ENCODE data around the gene PSPN. TPM values are rescaled to one million over a fixed set of nuclear protein-coding genes. Genes with fewer than 3 reads are reported as not detected.

PSPN gene, protein sequence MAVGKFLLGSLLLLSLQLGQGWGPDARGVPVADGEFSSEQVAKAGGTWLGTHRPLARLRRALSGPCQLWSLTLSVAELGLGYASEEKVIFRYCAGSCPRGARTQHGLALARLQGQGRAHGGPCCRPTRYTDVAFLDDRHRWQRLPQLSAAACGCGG
- total RNA-seq, result 1 to 10 TPM; 1.3 to 3.7 (median 2.4) TPM

DNA sequence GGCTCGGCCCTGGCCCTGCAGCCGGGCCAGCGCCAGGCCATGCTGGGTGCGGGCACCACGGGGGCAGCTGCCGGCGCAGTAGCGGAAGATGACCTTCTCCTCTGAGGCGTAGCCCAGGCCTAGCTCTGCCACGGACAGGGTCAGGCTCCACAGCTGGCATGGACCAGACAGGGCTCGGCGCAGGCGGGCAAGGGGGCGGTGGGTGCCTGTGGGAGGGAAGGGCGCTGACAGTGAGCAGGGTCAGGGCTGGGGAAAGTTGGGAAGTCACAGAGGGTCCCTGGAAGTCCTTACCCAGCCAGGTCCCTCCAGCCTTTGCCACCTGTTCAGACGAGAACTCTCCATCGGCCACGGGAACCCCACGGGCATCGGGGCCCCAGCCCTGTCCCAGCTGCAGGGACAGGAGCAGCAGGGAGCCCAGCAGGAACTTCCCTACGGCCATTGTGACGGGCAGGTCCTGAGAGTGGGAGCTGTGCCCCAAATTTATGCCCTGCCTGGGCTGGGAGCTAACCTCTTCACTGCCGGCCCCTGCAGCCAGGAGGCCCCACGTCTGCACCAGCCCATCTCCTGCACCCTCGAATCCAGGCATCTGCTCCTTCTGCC, at the start of gene PSPN:
TSS of gene PSPN (minus strand) at position 523 of the 600 bp plus-strand sequence. CDS start at position 439, 84 bp downstream.
- Histone ChIP-seq H3K36me3 (peaks cover 17 to 37% (median 36%) of the 10 kb centered on the region in 4 donors), H3K27ac (replicated peaks in 1 of 4) (peak within 1 kb of the TSS; percentile 63 to 99 (median 88)), H3K9me3 (no peaks in the 10 kb centered on the region), H3K4me1 (peaks cover 13 to 64% (median 56%) of the 10 kb centered on the region in 4 donors), H3K4me3 (no peak within 1 kb of the TSS), H3K27me3 (no peaks in the 10 kb centered on the region)
- TF ChIP-seq POLR2AphosphoS5 (IDR thresholded peaks at IDR 0.05) (no peak), EP300 (IDR thresholded peaks at IDR 0.05) (no peak), POLR2A (IDR thresholded peaks at IDR 0.05; ENCODE audit: low read depth) (no peak)
- TF ChIP-seq, protein P1, sequence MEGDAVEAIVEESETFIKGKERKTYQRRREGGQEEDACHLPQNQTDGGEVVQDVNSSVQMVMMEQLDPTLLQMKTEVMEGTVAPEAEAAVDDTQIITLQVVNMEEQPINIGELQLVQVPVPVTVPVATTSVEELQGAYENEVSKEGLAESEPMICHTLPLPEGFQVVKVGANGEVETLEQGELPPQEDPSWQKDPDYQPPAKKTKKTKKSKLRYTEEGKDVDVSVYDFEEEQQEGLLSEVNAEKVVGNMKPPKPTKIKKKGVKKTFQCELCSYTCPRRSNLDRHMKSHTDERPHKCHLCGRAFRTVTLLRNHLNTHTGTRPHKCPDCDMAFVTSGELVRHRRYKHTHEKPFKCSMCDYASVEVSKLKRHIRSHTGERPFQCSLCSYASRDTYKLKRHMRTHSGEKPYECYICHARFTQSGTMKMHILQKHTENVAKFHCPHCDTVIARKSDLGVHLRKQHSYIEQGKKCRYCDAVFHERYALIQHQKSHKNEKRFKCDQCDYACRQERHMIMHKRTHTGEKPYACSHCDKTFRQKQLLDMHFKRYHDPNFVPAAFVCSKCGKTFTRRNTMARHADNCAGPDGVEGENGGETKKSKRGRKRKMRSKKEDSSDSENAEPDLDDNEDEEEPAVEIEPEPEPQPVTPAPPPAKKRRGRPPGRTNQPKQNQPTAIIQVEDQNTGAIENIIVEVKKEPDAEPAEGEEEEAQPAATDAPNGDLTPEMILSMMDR (IDR thresholded peaks at IDR 0.05), result no peak
- DNase-seq (ENCODE audit: extremely low spot score), result no peak
- 71% methylated on average over 4 of the region's 25 CpGs for WGBS
- intact Hi-C loops (cut with DNase I), result no loop called here

DNA sequence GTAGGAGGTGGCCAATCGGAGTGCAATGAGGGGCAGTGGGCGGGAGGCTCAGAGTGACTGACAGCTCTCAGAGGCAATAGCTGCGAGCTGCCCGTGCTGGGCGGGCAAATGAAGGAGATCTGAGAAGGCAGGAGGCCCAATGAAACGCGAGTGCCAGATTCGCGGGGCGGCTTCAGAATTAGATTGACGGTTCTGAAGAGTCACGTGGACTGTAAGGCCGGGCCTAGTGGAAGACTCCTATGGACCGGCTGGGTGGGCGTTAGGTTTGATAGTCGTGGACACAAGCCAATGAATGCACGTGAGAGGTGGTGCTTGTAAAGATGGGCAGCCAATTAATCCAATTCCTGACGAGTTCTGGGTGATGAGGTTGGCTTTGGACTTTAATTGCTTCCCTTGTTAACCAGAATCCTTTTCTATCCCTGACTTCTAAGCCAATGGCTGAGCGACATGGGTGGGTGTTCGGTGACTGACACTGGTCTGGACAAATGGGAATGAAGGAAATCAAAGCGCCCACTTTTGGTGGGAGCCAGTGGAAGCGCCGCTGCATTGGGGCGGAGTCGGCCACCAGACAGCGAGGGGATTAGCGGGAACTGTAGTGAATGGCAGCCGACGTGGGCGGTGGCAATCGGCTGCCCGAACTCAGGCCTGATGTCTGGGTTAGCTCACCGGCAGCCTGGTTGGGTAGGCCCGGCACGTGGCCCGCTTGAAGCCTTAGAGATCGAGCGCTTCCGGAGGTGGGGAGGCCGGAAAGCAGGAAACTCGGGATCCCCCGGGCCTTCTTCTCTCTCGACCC, 49.4 kb upstream of the PSPN start:
- Histone ChIP-seq H3K4me3 (peak overlapping the region; percentile 76 to 87 (median 84)), H3K27me3 (no peaks in the 10 kb centered on the region), H3K36me3 (peaks cover 0 to 26% (median 21%) of the 10 kb centered on the region in 4 donors), H3K9me3 (no peaks in the 10 kb centered on the region), H3K27ac (replicated peaks in 1 of 4) (peak overlapping the region; percentile 84 to 94 (median 90)), H3K4me1 (peaks cover 28 to 45% (median 42%) of the 10 kb centered on the region in 4 donors)
- WGBS, result 6% methylated on average over 42 of the region's 43 CpGs
- intact Hi-C loops (cut with DNase I), result no loop called here
- TF ChIP-seq, protein P1 (IDR thresholded peaks at IDR 0.05), result peak in 1 of 3 experiments; percentile 6
- TF ChIP-seq POLR2A (IDR thresholded peaks at IDR 0.05; ENCODE audit: low read depth) (no peak), POLR2AphosphoS5 (IDR thresholded peaks at IDR 0.05) (peak; percentile 57 to 64)
- peak; percentile 100 for DNase-seq (ENCODE audit: extremely low spot score)

DNA sequence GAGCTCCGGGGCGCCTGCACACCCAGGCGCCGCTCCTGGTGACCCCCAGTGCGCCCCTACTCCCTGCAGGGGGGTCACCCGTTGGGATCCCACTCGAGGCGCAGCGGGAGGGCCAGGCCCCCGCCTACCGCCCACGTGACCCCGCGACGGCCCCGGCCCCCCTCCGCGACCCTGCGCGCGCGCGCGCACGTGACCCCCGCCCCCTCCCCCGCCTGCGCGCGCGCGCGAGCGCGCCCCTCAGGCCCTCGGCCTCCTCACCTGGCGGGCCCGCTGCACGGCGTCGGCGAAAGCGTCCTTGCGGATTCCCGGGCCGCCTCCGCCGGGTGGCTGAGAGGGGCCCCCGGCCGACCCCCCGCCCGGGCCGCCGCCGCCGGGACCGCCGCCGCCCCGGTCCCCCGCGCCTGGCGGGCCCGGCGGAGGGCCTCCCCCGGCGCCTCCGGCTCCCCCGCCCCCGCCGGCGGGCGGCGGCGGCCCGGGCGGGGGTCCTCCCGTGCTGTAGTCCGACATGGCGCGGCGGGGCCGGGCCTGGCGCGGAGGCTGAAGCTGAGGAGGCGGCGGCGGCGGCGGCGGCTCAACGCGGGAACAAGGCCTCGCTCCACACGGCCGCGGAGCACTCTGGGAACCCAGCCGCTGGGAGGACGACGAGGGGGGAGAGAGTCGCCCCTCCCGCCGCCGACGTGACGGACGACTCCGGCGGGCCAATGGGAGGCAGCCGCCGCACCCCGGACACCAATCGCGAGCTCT, 48.6 kb upstream of the PSPN start, which contains the start of gene KHSRP:
TSS of gene KHSRP (minus strand) at position 617 of the 744 bp plus-strand sequence. CDS start at position 507, 110 bp downstream.
- H3K27ac ChIP-seq (replicated peaks in 1 of 4), result peak within 1 kb of the TSS; percentile 84 to 94 (median 90)
- H3K36me3 ChIP-seq, result peaks cover 7 to 33% (median 28%) of the 10 kb centered on the region in 4 donors
- H3K4me3 ChIP-seq, result peak within 1 kb of the TSS; percentile 76 to 87 (median 84)
- no peak for DNase-seq (ENCODE audit: extremely low spot score)
- H3K9me3 ChIP-seq, result no peaks in the 10 kb centered on the region
- TF ChIP-seq EP300 (IDR thresholded peaks at IDR 0.05), result no peak
- TF ChIP-seq, protein P1 (IDR thresholded peaks at IDR 0.05), result peak in 1 of 3 experiments; percentile 27
- TF ChIP-seq POLR2A (IDR thresholded peaks at IDR 0.05; ENCODE audit: low read depth), result no peak
- TF ChIP-seq POLR2AphosphoS5 (IDR thresholded peaks at IDR 0.05), result peak; percentile 87 to 94
- WGBS, result 1% methylated on average over 62 of the region's 114 CpGs
- no peaks in the 10 kb centered on the region for H3K27me3 ChIP-seq
- intact Hi-C loops (cut with DNase I), result no loop called here
- H3K4me1 ChIP-seq, result peaks cover 28 to 48% (median 42%) of the 10 kb centered on the region in 4 donors

DNA sequence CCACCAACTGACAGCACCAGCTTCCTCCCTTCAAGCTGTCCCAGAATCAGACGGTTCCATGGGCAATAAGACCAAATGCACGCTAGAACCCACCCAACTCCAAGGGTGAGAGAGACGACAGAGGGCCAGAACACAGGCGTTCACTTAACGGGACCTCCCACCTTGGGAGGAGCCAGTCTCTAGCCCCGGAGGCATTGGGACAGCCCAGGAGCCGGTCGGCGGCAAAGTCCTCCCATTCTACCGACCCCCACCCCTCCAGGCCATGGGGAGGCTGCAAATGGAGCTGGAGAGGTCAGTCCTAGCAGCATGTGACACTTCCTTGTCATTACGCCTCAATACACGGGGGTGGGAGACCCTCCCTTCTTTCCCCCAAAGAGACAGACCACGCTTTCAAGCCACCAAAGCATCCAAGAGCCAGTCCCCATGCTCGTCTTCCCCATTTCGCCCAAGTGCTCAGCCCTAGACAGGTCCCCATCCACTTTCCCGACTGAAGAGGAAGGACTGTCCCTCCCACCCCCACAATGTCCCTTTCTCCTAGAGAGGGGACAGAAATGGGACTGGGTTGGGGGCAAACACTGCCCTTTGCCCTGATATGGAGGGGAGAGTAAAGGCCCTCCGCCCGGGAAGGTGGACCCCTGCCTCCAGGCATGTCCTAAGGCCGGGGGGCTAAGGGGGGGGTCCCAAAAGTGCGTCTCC, 47.9 kb upstream of the PSPN start:
- WGBS, result 3% methylated on average over 15 of the region's 20 CpGs
- intact Hi-C loops (cut with DNase I), result no loop called here
- no peaks in the 10 kb centered on the region for H3K9me3 ChIP-seq
- peak overlapping the region; percentile 76 to 80 (median 79) for H3K27ac ChIP-seq (replicated peaks in 1 of 4)
- peaks cover 15 to 40% (median 35%) of the 10 kb centered on the region in 4 donors for H3K36me3 ChIP-seq
- DNase-seq (ENCODE audit: extremely low spot score), result no peak
- peak overlapping the region; percentile 76 to 87 (median 84) for H3K4me3 ChIP-seq
- no peaks in the 10 kb centered on the region for H3K27me3 ChIP-seq
- TF ChIP-seq POLR2AphosphoS5 (IDR thresholded peaks at IDR 0.05), result no peak
- peaks cover 28 to 48% (median 42%) of the 10 kb centered on the region in 4 donors for H3K4me1 ChIP-seq

Measured in esophagus muscularis mucosa (tissue), 4 donors.